Lower lobe of right lung (tissue), 2 donors: ENCODE data around the gene CRADD. TPM values are rescaled to one million over a fixed set of nuclear protein-coding genes. Genes with fewer than 3 reads are reported as not detected.

Experiments used
- ATAC-seq, 2 donors: fragments of 200-7000 bp; cut with Tn5 transposase; one replicate each; pipeline ENCODE4 v1.9.1; 2020 to 2022; ENCODE audit warnings: mild to moderate bottlenecking in 2 of 2, moderate library complexity in 2 of 2
- DNase-seq: peaks from one replicate; pipeline ENCODE4 v3.0.0-alpha.2; 2020
- H3K27ac ChIP-seq: fragments of 200-600 bp; one replicate; pipeline ENCODE4 v1.8.0; 2022
- H3K27me3 ChIP-seq: fragments of 200-600 bp; one replicate; pipeline ENCODE4 v1.8.0; 2022; ENCODE audit warnings: low read depth
- H3K36me3 ChIP-seq: fragments of 200-600 bp; one replicate; pipeline ENCODE4 v1.8.0; 2022; ENCODE audit warnings: mild to moderate bottlenecking
- H3K4me1 ChIP-seq: fragments of 200-600 bp; one replicate; pipeline ENCODE4 v1.8.0; 2022
- H3K4me3 ChIP-seq: fragments of 200-600 bp; one replicate; pipeline ENCODE4 v1.8.0; 2022; ENCODE audit warnings: mild to moderate bottlenecking
- H3K9me3 ChIP-seq: fragments of 200-600 bp; one replicate; pipeline ENCODE4 v1.8.0; 2022
- intact Hi-C: fragments of 100-400 bp; cut with DNase I; formaldehyde crosslinking; loops from one replicate; pipeline ENCODE4 v1.11.0; 2022
- total RNA-seq: library from RNA; stranded (reverse); fragmentation: NEBNext Ultra II Directional; extraction: Animal tissue kit (Norgen Biotek cat#: 25700); gene quantifications from one replicate; pipeline ENCODE4 v1.2.1, GENCODE V29; 2021
- TF ChIP-seq, protein P1 (sequence below): fragments of 200-600 bp; IDR thresholded peaks from one replicate; pipeline ENCODE4 v1.8.0; 2022; ENCODE audit warnings: antibody characterized with exemption, mild to moderate bottlenecking
- donor health status: DM: no; HTN: yes; CAD: no; lungs with severe emphysema.

Gene CRADD
- total RNA-seq, 1 donor from 2014 or later = 16.5 TPM

GRCh38 chr12:93757792-93758694 is 80.9 kb downstream of the CRADD start:
- no peaks in the 10 kb centered on the region for H3K36me3 ChIP-seq
- H3K9me3 ChIP-seq = peaks cover 4% of the 10 kb centered on the region
- no peak overlapping the region for H3K27ac ChIP-seq
- DNase-seq (no peak), ATAC-seq (no peak)
- H3K27me3 ChIP-seq = no peaks in the 10 kb centered on the region
- TF ChIP-seq, protein P1, sequence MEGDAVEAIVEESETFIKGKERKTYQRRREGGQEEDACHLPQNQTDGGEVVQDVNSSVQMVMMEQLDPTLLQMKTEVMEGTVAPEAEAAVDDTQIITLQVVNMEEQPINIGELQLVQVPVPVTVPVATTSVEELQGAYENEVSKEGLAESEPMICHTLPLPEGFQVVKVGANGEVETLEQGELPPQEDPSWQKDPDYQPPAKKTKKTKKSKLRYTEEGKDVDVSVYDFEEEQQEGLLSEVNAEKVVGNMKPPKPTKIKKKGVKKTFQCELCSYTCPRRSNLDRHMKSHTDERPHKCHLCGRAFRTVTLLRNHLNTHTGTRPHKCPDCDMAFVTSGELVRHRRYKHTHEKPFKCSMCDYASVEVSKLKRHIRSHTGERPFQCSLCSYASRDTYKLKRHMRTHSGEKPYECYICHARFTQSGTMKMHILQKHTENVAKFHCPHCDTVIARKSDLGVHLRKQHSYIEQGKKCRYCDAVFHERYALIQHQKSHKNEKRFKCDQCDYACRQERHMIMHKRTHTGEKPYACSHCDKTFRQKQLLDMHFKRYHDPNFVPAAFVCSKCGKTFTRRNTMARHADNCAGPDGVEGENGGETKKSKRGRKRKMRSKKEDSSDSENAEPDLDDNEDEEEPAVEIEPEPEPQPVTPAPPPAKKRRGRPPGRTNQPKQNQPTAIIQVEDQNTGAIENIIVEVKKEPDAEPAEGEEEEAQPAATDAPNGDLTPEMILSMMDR = no peak
- H3K4me3 ChIP-seq = no peak overlapping the region
- H3K4me1 ChIP-seq = peaks cover 30% of the 10 kb centered on the region
- intact Hi-C loops = no loop called here

GRCh38 chr12:93758801-93759373 is 81.7 kb downstream of the CRADD start:
- peak in 1 of 2 donors; percentile 55 for ATAC-seq
- peaks cover 30% of the 10 kb centered on the region for H3K4me1 ChIP-seq
- TF ChIP-seq, protein P1 = no peak
- no peak for DNase-seq
- intact Hi-C loops = no loop called here
- peak overlapping the region; percentile 27 for H3K27ac ChIP-seq
- H3K36me3 ChIP-seq = no peaks in the 10 kb centered on the region
- no peaks in the 10 kb centered on the region for H3K27me3 ChIP-seq
- H3K9me3 ChIP-seq = peaks cover 3% of the 10 kb centered on the region
- no peak overlapping the region for H3K4me3 ChIP-seq

- Histone ChIP-seq H3K4me3 (no peak overlapping the region), H3K9me3 (no peaks in the 10 kb centered on the region), H3K4me1 (peaks cover 30% of the 10 kb centered on the region), H3K36me3 (no peaks in the 10 kb centered on the region), H3K27ac (peak overlapping the region; percentile 27), H3K27me3 (no peaks in the 10 kb centered on the region)
- ATAC-seq = no peak
- no peak for DNase-seq
- intact Hi-C loops = loop anchor here (10.0 kb wide), 1 partner anchor 345 kb away; no protein-coding TSS in a partner anchor
- TF ChIP-seq, protein P1 = no peak
Measured at GRCh38 chr12:93759512-93760081, 82.4 kb downstream of the CRADD start.

GRCh38 chr12:93760275-93760875 is 83.2 kb downstream of the CRADD start:
- H3K9me3 ChIP-seq = no peaks in the 10 kb centered on the region
- DNase-seq (no peak), ATAC-seq (no peak)
- no peaks in the 10 kb centered on the region for H3K36me3 ChIP-seq
- TF ChIP-seq, protein P1 = no peak
- H3K27me3 ChIP-seq = no peaks in the 10 kb centered on the region
- intact Hi-C loops = loop anchor here (10.0 kb wide), 1 partner anchor 344 kb away; no protein-coding TSS in a partner anchor
- peaks cover 30% of the 10 kb centered on the region for H3K4me1 ChIP-seq
- H3K27ac ChIP-seq = no peak overlapping the region
- H3K4me3 ChIP-seq = no peak overlapping the region

DNA sequence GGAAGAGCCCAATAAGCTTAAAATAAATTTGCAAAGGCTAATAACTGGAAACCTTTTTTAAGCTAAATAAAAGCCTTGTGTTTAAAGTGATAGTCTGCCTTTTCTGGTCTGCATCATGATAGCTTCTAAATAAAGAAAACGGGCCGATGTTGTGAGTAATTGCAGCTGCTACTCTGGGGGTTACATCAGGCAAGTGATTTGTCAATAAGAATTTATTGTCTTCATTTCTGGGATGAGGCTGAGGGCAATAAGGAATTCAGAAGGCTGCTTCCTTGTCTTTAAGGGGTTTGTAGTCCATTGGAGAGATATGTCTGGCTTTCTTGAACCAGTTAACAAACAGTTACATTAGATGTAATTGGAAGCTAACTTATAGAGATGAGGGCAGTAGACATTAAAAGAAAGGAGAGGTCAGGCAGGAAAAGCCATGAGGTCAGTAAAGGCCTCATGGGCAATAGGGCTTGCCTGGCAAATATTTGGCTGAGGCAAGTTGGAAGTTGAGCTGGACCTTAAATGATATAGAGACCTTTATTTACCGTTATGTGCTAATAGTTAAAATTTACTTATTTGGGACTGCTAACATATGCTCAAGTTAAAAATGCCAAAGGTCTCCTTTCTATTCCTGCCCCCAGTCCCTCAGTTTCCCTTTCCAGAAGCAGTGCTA is 85.0 kb downstream of the CRADD start:
- TF ChIP-seq, protein P1 = no peak
- intact Hi-C loops = loop anchor here (10.0 kb wide), 1 partner anchor 343 kb away; no protein-coding TSS in a partner anchor
- ATAC-seq = no peak
- no peak overlapping the region for H3K4me3 ChIP-seq
- H3K27me3 ChIP-seq = no peaks in the 10 kb centered on the region
- no peak for DNase-seq
- peaks cover 42% of the 10 kb centered on the region for H3K4me1 ChIP-seq
- H3K9me3 ChIP-seq = no peaks in the 10 kb centered on the region
- H3K27ac ChIP-seq = no peak overlapping the region
- no peaks in the 10 kb centered on the region for H3K36me3 ChIP-seq
